Coronary artery (tissue), 2 donors: ENCODE data around the gene PAIP2B.
"Not testable (repeated sequence)": the region's sequence is repeated elsewhere in the genome, so short reads cannot be mapped to it uniquely, and the experiment has no call there.

Source experiments
- DNase-seq: peaks from one replicate; pipeline ENCODE4 v3.0.0-alpha.2; 2017; ENCODE audit warnings: low spot score
- H3K27ac ChIP-seq, 2 donors: fragments of 200-600 bp; sonication (generic); one replicate each; pipeline ENCODE4 v1.5.1; 2016 to 2019
- H3K4me3 ChIP-seq: fragments of 200-600 bp; sonication (generic); 2 replicates; pipeline ENCODE4 v1.5.1; 2016; ENCODE audit warnings: mild to moderate bottlenecking, moderate library complexity
- CTCF ChIP-seq: fragments of 200-600 bp; sonication (generic); IDR thresholded peaks from one replicate; pipeline ENCODE4 v1.5.1; 2019; ENCODE audit warnings: antibody characterized with exemption

PAIP2B gene

GRCh38 chr2:71206271-71206670 is 20.6 kb downstream of the PAIP2B start:
- TF ChIP-seq CTCF = no peak
- DNase-seq = no peak
- H3K27ac ChIP-seq = no peak overlapping the region
- H3K4me3 ChIP-seq = no peak overlapping the region

GRCh38 chr2:71191570-71191943 is 35.3 kb downstream of the PAIP2B start:
- no peak for DNase-seq
- no peak for TF ChIP-seq CTCF
- H3K4me3 ChIP-seq = no peak overlapping the region
- no peak overlapping the region for H3K27ac ChIP-seq

GRCh38 chr2:71190656-71191569 is 36.0 kb downstream of the PAIP2B start:
- Histone ChIP-seq H3K27ac (no peak overlapping the region), H3K4me3 (no peak overlapping the region)
- TF ChIP-seq CTCF = no peak
- DNase-seq = no peak

GRCh38 chr2:71187589-71187988 is 39.3 kb downstream of the PAIP2B start:
- Histone ChIP-seq H3K4me3 (no peak overlapping the region), H3K27ac (no peak overlapping the region)
- DNase-seq = no peak
- no peak for TF ChIP-seq CTCF

- no peak for TF ChIP-seq CTCF
- no peak for DNase-seq
- peak overlapping the region in 1 of 2 donors; percentile 9 for H3K27ac ChIP-seq
- H3K4me3 ChIP-seq = no peak overlapping the region
Measured at GRCh38 chr2:71186973-71187372, 39.9 kb downstream of the PAIP2B start.

- not testable (repeated sequence) for H3K4me3 ChIP-seq, DNase-seq, H3K27ac ChIP-seq
Measured at GRCh38 chr2:71183306-71184115, 43.4 kb downstream of the PAIP2B start.

- no peak for TF ChIP-seq CTCF
- no peak overlapping the region for H3K4me3 ChIP-seq
- DNase-seq = no peak
- H3K27ac ChIP-seq = no peak overlapping the region
Measured at GRCh38 chr2:71181316-71181715, 45.6 kb downstream of the PAIP2B start.

- H3K4me3 ChIP-seq, H3K27ac ChIP-seq, DNase-seq: not testable (repeated sequence)
Measured at GRCh38 chr2:71178836-71179235, 48.1 kb downstream of the PAIP2B start.
